HCT116 (cell line): ENCODE data around the gene STK16. TPM values are rescaled to one million over a fixed set of nuclear protein-coding genes. Genes with fewer than 3 reads are reported as not detected.

Experiments used
- ATAC-seq: fragments of 200-7000 bp; cut with Tn5 transposase; 2 replicates; pipeline ENCODE4 v1.9.1; 2020; ENCODE audit warnings: mild to moderate bottlenecking, moderate library complexity
- BruUV-seq: library from RNA; stranded (reverse); fragments of 400-500 nt; replicated peaks from 2 replicates; lab custom pipeline; 2021; lab: Mats Ljungman, UMichigan
- CTCF ChIA-PET: fragments of 300-600 bp; sonication (Branson Sonifier 250); formaldehyde crosslinking; loops from one replicate; lab custom pipeline; 2021; ENCODE audit warnings: antibody characterized with exemption; lab: Charles Lee
- POLR2A ChIA-PET: fragments of 300-600, 350-600 bp; sonication (Branson Sonifier 250); formaldehyde crosslinking; loops from one replicate; lab custom pipeline; 2021; ENCODE audit warnings: antibody characterized with exemption; lab: Charles Lee
- RAD21 ChIA-PET, 2 experiments: fragments of 300-600 bp; sonication (Branson Sonifier 250); formaldehyde crosslinking; loops; one replicate each; lab custom pipeline; 2023; ENCODE audit warnings: low total read pairs in 2 of 2; ENCODE audit not compliant: uncharacterized antibody in 2 of 2, unreplicated experiment in 2 of 2, low non-redundant PET in 1 of 2; lab: Charles Lee
- DNase-seq: peaks from one replicate; pipeline ENCODE4 v3.0.0-alpha.2; 2010; ENCODE audit warnings: low read depth, low spot score
- H2AFZ ChIP-seq: fragments of 200-600 bp; shearing (Covaris generic), sonication (generic); 2 replicates; pipeline ENCODE4 v1.6.1; 2017; ENCODE audit warnings: low read depth, mixed run types, mixed read lengths, antibody characterized with exemption, low read length; ENCODE audit not compliant: poor library complexity, severe bottlenecking
- H3K27ac ChIP-seq: 2 replicates; pipeline ENCODE4 v1.5.1; 2012; ENCODE audit warnings: low read depth, low read length
- H3K27me3 ChIP-seq: fragments of 200-600 bp; sonication (generic); 2 replicates; pipeline ENCODE4 v1.6.1; 2016; ENCODE audit warnings: mixed run types, low read length, mixed read lengths; ENCODE audit not compliant: insufficient read depth
- H3K36me3 ChIP-seq, 2 experiments: fragments of 200-500 bp in 1 of 2; fragments of 200-600 bp in 1 of 2; sonication (Bioruptor generic) in 1 of 2; sonication (generic) in 1 of 2; 2 replicates each; pipeline versions ENCODE4 v1.5.1 to v1.6.1; 2014 to 2016; ENCODE audit warnings: low read length in 2 of 2, inconsistent platforms in 1 of 2, mixed read lengths in 1 of 2, mixed run types in 1 of 2; ENCODE audit not compliant: insufficient read depth in 2 of 2, control insufficient read depth in 1 of 2
- H3K4me1 ChIP-seq, 2 experiments: fragments of 200-600 bp in 1 of 2; sonication (generic) in 1 of 2; 2 replicates each; pipeline versions ENCODE4 v1.5.1 to v1.6.1; 2012 to 2017; ENCODE audit warnings: low read length in 2 of 2, inconsistent platforms in 1 of 2, mild to moderate bottlenecking in 1 of 2, mixed read lengths in 1 of 2, mixed run types in 1 of 2, moderate library complexity in 1 of 2; ENCODE audit not compliant: insufficient read depth in 2 of 2, control insufficient read depth in 1 of 2
- H3K4me2 ChIP-seq: fragments of 200-600 bp; sonication (generic); 2 replicates; pipeline ENCODE4 v1.6.1; 2017; ENCODE audit warnings: mixed run types, low read length, mixed read lengths
- H3K4me3 ChIP-seq, 2 experiments: fragments of 200-600 bp in 1 of 2; sonication (generic) in 1 of 2; replicated peaks in 1 of 2; 2 replicates each; pipeline ENCODE4 v1.5.1; 2011 to 2016; ENCODE audit warnings: low read length in 2 of 2, control low read depth in 1 of 2, low read depth in 1 of 2, mild to moderate bottlenecking in 1 of 2, mixed read lengths in 1 of 2, mixed run types in 1 of 2
- H3K79me2 ChIP-seq: fragments of 200-600 bp; sonication (generic); 2 replicates; pipeline ENCODE4 v1.6.1; 2017; ENCODE audit warnings: mild to moderate bottlenecking, mixed run types, low read length, moderate library complexity, mixed read lengths; ENCODE audit not compliant: insufficient read depth
- H3K9ac ChIP-seq: fragments of 200-600 bp; sonication (generic); 2 replicates; pipeline ENCODE4 v1.6.1; 2016; ENCODE audit warnings: low read length, mixed read lengths
- H3K9me2 ChIP-seq: fragments of 200-600 bp; sonication (generic), shearing (Covaris generic); 2 replicates; pipeline ENCODE4 v1.6.1; 2017; ENCODE audit warnings: mixed run types, mild to moderate bottlenecking, moderate library complexity; ENCODE audit not compliant: insufficient read depth
- H3K9me3 ChIP-seq, 2 experiments: fragments of 200-500 bp in 1 of 2; fragments of 200-600 bp in 1 of 2; sonication (Bioruptor generic) in 1 of 2; sonication (generic) in 1 of 2; 2 replicates each; pipeline ENCODE4 v1.6.1; 2014 to 2017; ENCODE audit warnings: low read length in 2 of 2, mixed read lengths in 2 of 2, inconsistent platforms in 1 of 2, low read depth in 1 of 2, mild to moderate bottlenecking in 1 of 2, mixed run types in 1 of 2, moderate library complexity in 1 of 2; ENCODE audit not compliant: control insufficient read depth in 1 of 2, insufficient read depth in 1 of 2
- H4K20me1 ChIP-seq: fragments of 200-600 bp; sonication (generic), shearing (Covaris generic); 2 replicates; pipeline ENCODE4 v1.6.1; 2017; ENCODE audit warnings: mixed run types, mild to moderate bottlenecking, moderate library complexity; ENCODE audit not compliant: insufficient read depth
- CBX3 ChIP-seq: IDR thresholded peaks from 2 replicates; pipeline ENCODE4 v1.6.1; 2012; ENCODE audit warnings: low read depth
- CEBPB ChIP-seq: IDR thresholded peaks from 2 replicates; pipeline ENCODE4 v1.6.1; 2012; ENCODE audit warnings: low read depth
- ELF1 ChIP-seq: IDR thresholded peaks from 2 replicates; pipeline ENCODE4 v1.6.1; 2012; ENCODE audit warnings: low read depth, borderline replicate concordance
- EZH2 ChIP-seq: fragments of 200-600 bp; sonication (generic); IDR thresholded peaks from 2 replicates; pipeline ENCODE4 v1.6.1; 2017; ENCODE audit warnings: antibody characterized with exemption, mixed run types
- EZH2phosphoT487 ChIP-seq: fragments of 200-600 bp; IDR thresholded peaks from 2 replicates; pipeline ENCODE4 v1.6.1; 2018; ENCODE audit warnings: antibody characterized with exemption, borderline replicate concordance
- POLR2A ChIP-seq: IDR thresholded peaks from 2 replicates; pipeline ENCODE4 v1.7.0; 2011; ENCODE audit warnings: borderline replicate concordance; ENCODE audit not compliant: insufficient read depth, insufficient read length; ENCODE audit errors: extremely low read depth
- RAD21 ChIP-seq: IDR thresholded peaks from 2 replicates; pipeline ENCODE4 v1.6.1; 2012; ENCODE audit warnings: low read depth, mild to moderate bottlenecking
- SIN3A ChIP-seq: IDR thresholded peaks from 2 replicates; pipeline ENCODE4 v1.6.1; 2012; ENCODE audit warnings: low read depth
- SP1 ChIP-seq: IDR thresholded peaks from 2 replicates; pipeline ENCODE4 v1.6.1; 2012; ENCODE audit warnings: low read depth
- SRF ChIP-seq: IDR thresholded peaks from 2 replicates; pipeline ENCODE4 v1.6.1; 2012; ENCODE audit warnings: low read depth
- TCF7L2 ChIP-seq: IDR thresholded peaks from 2 replicates; pipeline ENCODE4 v1.7.0; 2011; ENCODE audit warnings: borderline replicate concordance, inconsistent platforms; ENCODE audit not compliant: insufficient read depth, insufficient read length; ENCODE audit errors: extremely low read depth
- YY1 ChIP-seq: IDR thresholded peaks from 2 replicates; pipeline ENCODE4 v1.6.1; 2011; ENCODE audit warnings: low read length, low read depth, moderate library complexity, mild to moderate bottlenecking; ENCODE audit not compliant: insufficient replicate concordance; ENCODE audit errors: extremely low read depth
- ZNF274 ChIP-seq: fragments of 200-500 bp; sonication (Bioruptor generic); IDR thresholded peaks from 2 replicates; pipeline ENCODE4 v1.6.1; 2014; ENCODE audit warnings: mild to moderate bottlenecking, low read depth, low read length, inconsistent platforms
- intact Hi-C: fragments of 100-400 bp; cut with micrococcal nuclease; formaldehyde crosslinking; loops from 2 replicates; pipeline ENCODE4 v1.10.0; 2022
- total RNA-seq: library from RNA; stranded (reverse); gene quantifications from one replicate; pipeline ENCODE4 v1.2.1, GENCODE V29; 2021; ENCODE audit not compliant: unreplicated experiment
- TF ChIP-seq, protein P1 (sequence below): IDR thresholded peaks from 2 replicates; pipeline ENCODE4 v1.6.1; 2012
- TF ChIP-seq, protein P2 (sequence below): IDR thresholded peaks from 2 replicates; pipeline ENCODE4 v1.6.1; 2012
- TF ChIP-seq, protein P3 (sequence below), 3 experiments: fragments of 200-600 bp in 1 of 3; sonication (generic) in 1 of 3; IDR thresholded peaks in 2 of 3; conservative IDR thresholded peaks in 1 of 3; 2 replicates each; pipeline ENCODE4 v1.5.1; 2012 to 2017; ENCODE audit warnings: low read depth in 2 of 3, low read length in 2 of 3, antibody characterized with exemption in 1 of 3, borderline replicate concordance in 1 of 3, control low read depth in 1 of 3, mild to moderate bottlenecking in 1 of 3, mixed read lengths in 1 of 3, mixed run types in 1 of 3, moderate library complexity in 1 of 3; ENCODE audit not compliant: insufficient read depth in 1 of 3
- TF ChIP-seq, protein P4 (sequence below): IDR thresholded peaks from 2 replicates; pipeline ENCODE4 v1.6.1; 2012; ENCODE audit warnings: low read depth

The STK16 gene
- total RNA-seq, 1 experiment from 2014 or later: 31.4 TPM

DNA sequence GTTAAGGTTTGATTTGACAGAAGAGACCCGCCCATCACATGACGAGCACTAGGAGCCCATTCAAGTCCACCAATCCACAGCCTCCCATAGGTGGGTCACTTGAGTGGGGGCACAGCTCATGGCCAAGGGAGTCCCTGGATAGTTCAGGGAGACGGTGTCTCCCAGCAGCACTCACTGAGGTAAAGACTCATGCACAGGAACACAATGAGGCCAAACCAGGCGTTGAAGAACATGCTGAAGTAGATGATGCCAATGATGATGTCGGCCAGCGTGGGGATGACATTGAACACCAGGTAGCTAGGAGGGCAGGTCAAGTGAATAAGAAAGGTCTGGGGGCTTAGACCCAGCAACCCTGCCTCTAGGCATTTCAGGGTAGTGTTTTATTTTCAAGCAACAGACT lies 30.5 kb upstream of the STK16 start:
- H3K9ac ChIP-seq: no peak overlapping the region
- H2AFZ ChIP-seq: no peak overlapping the region
- no peak for ATAC-seq
- no peak overlapping the region for H3K4me2 ChIP-seq
- H4K20me1 ChIP-seq: no peaks in the 10 kb centered on the region
- DNase-seq: no peak
- no peak overlapping the region for H3K27ac ChIP-seq
- H3K27me3 ChIP-seq: no peaks in the 10 kb centered on the region
- POLR2A ChIA-PET: no interaction called here
- intact Hi-C loops: no loop called here
- no peaks in the 10 kb centered on the region for H3K9me2 ChIP-seq
- no peaks in the 10 kb centered on the region for H3K9me3 ChIP-seq
- no peaks in the 10 kb centered on the region for H3K79me2 ChIP-seq
- CTCF ChIA-PET: no interaction called here
- BruUV-seq: no TSS peak
- peaks cover 2 to 11% of the 10 kb centered on the region in 2 experiments; a peak in 2 of 4 replicates for H3K36me3 ChIP-seq
- no peak for TF ChIP-seq SIN3A
- TF ChIP-seq, protein P1, sequence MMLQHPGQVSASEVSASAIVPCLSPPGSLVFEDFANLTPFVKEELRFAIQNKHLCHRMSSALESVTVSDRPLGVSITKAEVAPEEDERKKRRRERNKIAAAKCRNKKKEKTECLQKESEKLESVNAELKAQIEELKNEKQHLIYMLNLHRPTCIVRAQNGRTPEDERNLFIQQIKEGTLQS: no peak
- TF ChIP-seq EZH2: no peak
- no peak for TF ChIP-seq SP1
- no peak for TF ChIP-seq YY1
- TF ChIP-seq, protein P2, sequence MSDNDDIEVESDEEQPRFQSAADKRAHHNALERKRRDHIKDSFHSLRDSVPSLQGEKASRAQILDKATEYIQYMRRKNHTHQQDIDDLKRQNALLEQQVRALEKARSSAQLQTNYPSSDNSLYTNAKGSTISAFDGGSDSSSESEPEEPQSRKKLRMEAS: no peak
- TF ChIP-seq EZH2phosphoT487: no peak
- no peak for TF ChIP-seq CEBPB
- TF ChIP-seq, protein P3, sequence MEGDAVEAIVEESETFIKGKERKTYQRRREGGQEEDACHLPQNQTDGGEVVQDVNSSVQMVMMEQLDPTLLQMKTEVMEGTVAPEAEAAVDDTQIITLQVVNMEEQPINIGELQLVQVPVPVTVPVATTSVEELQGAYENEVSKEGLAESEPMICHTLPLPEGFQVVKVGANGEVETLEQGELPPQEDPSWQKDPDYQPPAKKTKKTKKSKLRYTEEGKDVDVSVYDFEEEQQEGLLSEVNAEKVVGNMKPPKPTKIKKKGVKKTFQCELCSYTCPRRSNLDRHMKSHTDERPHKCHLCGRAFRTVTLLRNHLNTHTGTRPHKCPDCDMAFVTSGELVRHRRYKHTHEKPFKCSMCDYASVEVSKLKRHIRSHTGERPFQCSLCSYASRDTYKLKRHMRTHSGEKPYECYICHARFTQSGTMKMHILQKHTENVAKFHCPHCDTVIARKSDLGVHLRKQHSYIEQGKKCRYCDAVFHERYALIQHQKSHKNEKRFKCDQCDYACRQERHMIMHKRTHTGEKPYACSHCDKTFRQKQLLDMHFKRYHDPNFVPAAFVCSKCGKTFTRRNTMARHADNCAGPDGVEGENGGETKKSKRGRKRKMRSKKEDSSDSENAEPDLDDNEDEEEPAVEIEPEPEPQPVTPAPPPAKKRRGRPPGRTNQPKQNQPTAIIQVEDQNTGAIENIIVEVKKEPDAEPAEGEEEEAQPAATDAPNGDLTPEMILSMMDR (IDR thresholded peaks at IDR 0.05 in 2 of 3, conservative IDR thresholded peaks at IDR 0.05 in 1 of 3; ENCODE audit: borderline replicate concordance in 1 of 3, insufficient read depth in 1 of 3, low read depth in 2 of 3, low read length in 2 of 3): no peak
- no peak for TF ChIP-seq RAD21
- TF ChIP-seq, protein P4, sequence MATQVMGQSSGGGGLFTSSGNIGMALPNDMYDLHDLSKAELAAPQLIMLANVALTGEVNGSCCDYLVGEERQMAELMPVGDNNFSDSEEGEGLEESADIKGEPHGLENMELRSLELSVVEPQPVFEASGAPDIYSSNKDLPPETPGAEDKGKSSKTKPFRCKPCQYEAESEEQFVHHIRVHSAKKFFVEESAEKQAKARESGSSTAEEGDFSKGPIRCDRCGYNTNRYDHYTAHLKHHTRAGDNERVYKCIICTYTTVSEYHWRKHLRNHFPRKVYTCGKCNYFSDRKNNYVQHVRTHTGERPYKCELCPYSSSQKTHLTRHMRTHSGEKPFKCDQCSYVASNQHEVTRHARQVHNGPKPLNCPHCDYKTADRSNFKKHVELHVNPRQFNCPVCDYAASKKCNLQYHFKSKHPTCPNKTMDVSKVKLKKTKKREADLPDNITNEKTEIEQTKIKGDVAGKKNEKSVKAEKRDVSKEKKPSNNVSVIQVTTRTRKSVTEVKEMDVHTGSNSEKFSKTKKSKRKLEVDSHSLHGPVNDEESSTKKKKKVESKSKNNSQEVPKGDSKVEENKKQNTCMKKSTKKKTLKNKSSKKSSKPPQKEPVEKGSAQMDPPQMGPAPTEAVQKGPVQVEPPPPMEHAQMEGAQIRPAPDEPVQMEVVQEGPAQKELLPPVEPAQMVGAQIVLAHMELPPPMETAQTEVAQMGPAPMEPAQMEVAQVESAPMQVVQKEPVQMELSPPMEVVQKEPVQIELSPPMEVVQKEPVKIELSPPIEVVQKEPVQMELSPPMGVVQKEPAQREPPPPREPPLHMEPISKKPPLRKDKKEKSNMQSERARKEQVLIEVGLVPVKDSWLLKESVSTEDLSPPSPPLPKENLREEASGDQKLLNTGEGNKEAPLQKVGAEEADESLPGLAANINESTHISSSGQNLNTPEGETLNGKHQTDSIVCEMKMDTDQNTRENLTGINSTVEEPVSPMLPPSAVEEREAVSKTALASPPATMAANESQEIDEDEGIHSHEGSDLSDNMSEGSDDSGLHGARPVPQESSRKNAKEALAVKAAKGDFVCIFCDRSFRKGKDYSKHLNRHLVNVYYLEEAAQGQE: no peak
- TF ChIP-seq TCF7L2: no peak
- no peak for TF ChIP-seq POLR2A
- no peak for TF ChIP-seq ZNF274
- no peak for TF ChIP-seq ELF1
- TF ChIP-seq SRF: no peak
- no peak for TF ChIP-seq CBX3
- no peak overlapping the region for H3K4me3 ChIP-seq
- RAD21 ChIA-PET: no interaction called here
- H3K4me1 ChIP-seq: peaks cover 9 to 37% of the 10 kb centered on the region in 2 experiments; a peak in 3 of 4 replicates
